GM19372 (cell line): ENCODE results near the gene SPAM1.
"Not testable (repeated sequence)": the region's sequence is repeated elsewhere in the genome, so short reads cannot be mapped to it uniquely, and the experiment has no call there.

Experiments
- ATAC-seq: cut with Tn5 transposase; IDR thresholded peaks from one replicate; pipeline ENCODE4 v1.9.1; 2021; ENCODE audit warnings: mild to moderate bottlenecking, low read depth, moderate library complexity; ENCODE audit not compliant: unreplicated experiment

The SPAM1 gene

GRCh38 chr7:123924941-123925340 is at the start of gene SPAM1:
SPAM1 (plus strand) TSS chr7:123925241; CDS start chr7:123953571, 28,330 bp downstream.
- ATAC-seq = no peak

- ATAC-seq = no peak
Measured at GRCh38 chr7:123876557-123877256, 48.3 kb upstream of the SPAM1 start.

GRCh38 chr7:123879628-123880027 is 45.4 kb upstream of the SPAM1 start:
- no peak for ATAC-seq

GRCh38 chr7:123881300-123881699 is 43.7 kb upstream of the SPAM1 start:
- ATAC-seq = no peak

- ATAC-seq = no peak
Measured at GRCh38 chr7:123883154-123883553, 41.9 kb upstream of the SPAM1 start.

GRCh38 chr7:123888192-123888591 is 36.8 kb upstream of the SPAM1 start:
- no peak for ATAC-seq

- ATAC-seq = not testable (repeated sequence)
Measured at GRCh38 chr7:123894753-123895152, 30.3 kb upstream of the SPAM1 start.

- no peak for ATAC-seq
Measured at GRCh38 chr7:123901101-123901500, 23.9 kb upstream of the SPAM1 start.

- no peak for ATAC-seq
Measured at GRCh38 chr7:123905714-123906113, 19.3 kb upstream of the SPAM1 start.

GRCh38 chr7:123916240-123916724 is 8.8 kb upstream of the SPAM1 start:
- ATAC-seq = no peak

- no peak for ATAC-seq
Measured at GRCh38 chr7:123917878-123918277, 7.2 kb upstream of the SPAM1 start.

GRCh38 chr7:123918309-123918708 is 6.7 kb upstream of the SPAM1 start:
- ATAC-seq = no peak

- ATAC-seq = no peak
Measured at GRCh38 chr7:123923599-123923998, 1.4 kb upstream of the SPAM1 start.

GRCh38 chr7:123929107-123929506 is 4.1 kb downstream of the SPAM1 start:
- no peak for ATAC-seq

- ATAC-seq = no peak
Measured at GRCh38 chr7:123929655-123930054, 4.6 kb downstream of the SPAM1 start.

GRCh38 chr7:123935436-123936381 is 10.7 kb downstream of the SPAM1 start:
- no peak for ATAC-seq

- no peak for ATAC-seq
Measured at GRCh38 chr7:123936388-123936787, 11.3 kb downstream of the SPAM1 start.

GRCh38 chr7:123939784-123940183 is 14.7 kb downstream of the SPAM1 start:
- ATAC-seq = no peak

- no peak for ATAC-seq
Measured at GRCh38 chr7:123941391-123942180, 16.5 kb downstream of the SPAM1 start.

- no peak for ATAC-seq
Measured at GRCh38 chr7:123944395-123944794, 19.4 kb downstream of the SPAM1 start.

GRCh38 chr7:123945938-123946337 is 20.9 kb downstream of the SPAM1 start:
- ATAC-seq = no peak
